Ishikawa (cell line): ENCODE measurements around the gene PIWIL4.

Experiments used
- FOXM1 ChIP-seq: IDR thresholded peaks from 2 replicates; pipeline ENCODE4 v1.6.1; 2012; ENCODE audit warnings: low read depth, borderline replicate concordance
- MAX ChIP-seq: IDR thresholded peaks from 2 replicates; pipeline ENCODE4 v1.6.1; 2012
- TCF12 ChIP-seq: IDR thresholded peaks from 2 replicates; pipeline ENCODE4 v1.6.1; 2012; ENCODE audit warnings: low read depth
- YY1 ChIP-seq: IDR thresholded peaks from 2 replicates; pipeline ENCODE4 v1.6.1; 2012; ENCODE audit warnings: low read depth

DNA sequence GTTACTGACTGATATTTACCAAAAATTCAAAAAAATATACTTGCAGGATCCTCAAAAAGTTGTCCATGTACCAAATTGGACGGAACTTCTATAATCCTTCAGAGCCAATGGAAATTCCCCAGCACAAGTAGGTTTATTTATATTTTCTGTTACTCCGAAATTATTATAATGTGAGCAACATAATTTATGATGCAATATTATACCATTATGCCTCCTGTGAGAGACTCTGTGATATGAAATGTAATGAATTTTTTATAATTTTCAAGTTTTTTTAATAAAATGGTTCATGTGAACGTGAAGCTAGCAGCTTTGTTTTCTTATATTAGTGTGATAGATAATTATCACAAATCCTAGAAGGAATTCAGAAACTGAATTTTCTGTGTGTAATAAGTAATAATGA lies 18.2 kb downstream of the PIWIL4 start:
- TF ChIP-seq YY1 (no peak), MAX (no peak), FOXM1 (no peak), TCF12 (no peak)
